Colon (tissue), 2 donors: Measurements from ENCODE around the gene DTX2.
"Not testable (repeated sequence)": the region's sequence is repeated elsewhere in the genome, so short reads cannot be mapped to it uniquely, and the experiment has no call there.

Experiments used
- FAIRE-seq: peaks from 2 replicates; lab custom pipeline; 2012; peaks lifted over from hg19 to GRCh38; lab: Jason Lieb, UNC
- donor health status: control.
- donor health status: control.

DTX2 gene

DNA sequence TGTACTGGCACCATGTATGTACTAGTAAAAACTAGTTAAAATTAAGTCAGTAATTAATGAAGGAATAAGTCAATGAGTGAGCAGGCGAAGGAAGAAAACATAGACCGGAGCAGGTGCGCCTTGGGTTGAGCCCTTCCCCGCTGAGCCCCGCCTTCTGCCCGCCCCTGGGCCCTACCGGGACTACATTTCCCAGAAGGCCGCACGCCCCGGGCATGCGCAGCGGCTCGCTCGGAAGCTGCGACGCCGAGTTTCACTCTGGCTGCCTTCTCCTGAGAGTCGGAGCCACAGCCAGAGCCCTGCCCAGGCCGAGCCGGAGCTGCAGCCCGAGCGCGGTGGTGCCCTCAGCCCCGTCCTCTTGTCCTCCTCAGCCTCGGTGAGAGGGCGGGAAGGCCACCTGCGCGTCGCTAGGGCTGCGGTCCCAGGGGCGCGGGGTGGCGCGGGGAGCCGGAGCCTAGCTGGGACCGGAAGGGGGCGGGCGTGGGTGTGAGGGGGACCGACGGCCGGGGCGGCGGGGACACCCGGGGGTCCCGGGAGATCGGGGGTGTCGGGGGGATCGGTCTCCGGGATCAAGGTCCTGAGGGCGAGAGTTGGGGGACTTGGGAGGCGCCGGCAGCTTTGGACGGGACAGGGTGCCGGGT, at the start of gene DTX2:
TSS of gene DTX2 (plus strand) at position 246 of the 638 bp plus-strand sequence. CDS start 18,801 bp downstream, outside the sequence.
- not testable (repeated sequence) for FAIRE-seq

DNA sequence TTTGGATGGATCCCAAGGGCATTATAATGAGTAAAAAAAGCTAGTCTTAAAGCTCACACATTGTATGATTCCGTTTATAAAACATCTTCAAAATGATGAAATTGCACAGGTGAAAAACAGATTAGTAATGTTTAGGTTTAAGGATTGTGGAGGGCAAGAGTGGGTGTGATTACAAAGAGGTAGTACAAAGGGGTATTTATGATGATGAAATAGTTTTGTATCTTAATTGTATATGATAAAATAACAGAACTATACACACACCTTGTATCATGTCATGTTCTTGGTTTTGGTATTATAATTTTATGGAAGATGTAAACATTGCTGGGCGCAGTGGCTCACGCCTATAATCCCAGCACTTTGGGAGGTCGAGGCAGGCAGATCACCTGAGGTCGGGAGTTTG, 49.3 kb upstream of the DTX2 start:
- FAIRE-seq = no peak

GRCh38 chr7:76417654-76418310, 43.7 kb upstream of the DTX2 start:
- not testable (repeated sequence) for FAIRE-seq

DNA sequence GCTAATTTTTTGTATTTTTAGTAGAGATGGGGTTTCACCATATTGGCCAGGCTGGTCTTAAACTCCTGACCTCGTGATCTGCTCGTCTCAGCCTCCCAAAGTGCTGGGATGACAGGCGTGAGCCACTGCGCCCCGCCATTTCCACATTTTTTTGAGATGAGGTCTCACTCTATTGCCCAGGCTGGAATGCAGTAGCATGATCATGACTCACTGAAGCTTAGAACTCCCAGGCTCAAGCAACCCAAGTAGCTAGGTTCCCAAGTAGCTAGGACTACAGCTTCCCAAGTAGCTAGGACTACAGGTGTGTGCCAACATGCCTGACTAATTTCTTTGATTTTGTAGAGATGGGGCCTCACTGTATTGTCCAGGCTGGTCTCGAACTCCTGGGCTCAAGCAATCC, 40.4 kb upstream of the DTX2 start:
- not testable (repeated sequence) for FAIRE-seq

GRCh38 chr7:76423666-76424412, 37.7 kb upstream of the DTX2 start:
- no peak for FAIRE-seq

GRCh38 chr7:76424413-76425111, 36.9 kb upstream of the DTX2 start, which contains the start of gene ZP3:
ZP3 (plus strand) TSS chr7:76424950; CDS start chr7:76424965, 15 bp downstream.
- no peak for FAIRE-seq

- FAIRE-seq = no peak
Measured at GRCh38 chr7:76425156-76425555, 36.4 kb upstream of the DTX2 start.

DNA sequence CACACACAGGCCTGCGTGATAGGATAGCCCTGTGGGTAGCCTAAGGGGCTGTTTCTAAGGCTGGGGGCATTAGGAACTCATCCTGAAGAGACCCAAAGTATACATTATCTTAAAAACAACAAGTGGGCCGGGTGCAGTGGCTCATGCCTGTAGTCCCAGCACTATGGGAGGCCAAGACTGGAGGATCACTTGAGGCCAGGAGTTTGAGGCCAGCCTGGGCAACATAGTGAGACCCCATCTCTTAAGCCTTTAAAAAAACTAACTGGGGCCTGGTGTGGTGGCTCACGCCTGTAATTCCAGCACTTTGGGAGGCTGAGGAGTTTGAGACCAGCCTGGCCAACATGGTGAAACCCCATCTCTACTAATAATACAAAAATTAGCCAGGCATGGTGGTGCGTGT, 36.0 kb upstream of the DTX2 start:
- not testable (repeated sequence) for FAIRE-seq

DNA sequence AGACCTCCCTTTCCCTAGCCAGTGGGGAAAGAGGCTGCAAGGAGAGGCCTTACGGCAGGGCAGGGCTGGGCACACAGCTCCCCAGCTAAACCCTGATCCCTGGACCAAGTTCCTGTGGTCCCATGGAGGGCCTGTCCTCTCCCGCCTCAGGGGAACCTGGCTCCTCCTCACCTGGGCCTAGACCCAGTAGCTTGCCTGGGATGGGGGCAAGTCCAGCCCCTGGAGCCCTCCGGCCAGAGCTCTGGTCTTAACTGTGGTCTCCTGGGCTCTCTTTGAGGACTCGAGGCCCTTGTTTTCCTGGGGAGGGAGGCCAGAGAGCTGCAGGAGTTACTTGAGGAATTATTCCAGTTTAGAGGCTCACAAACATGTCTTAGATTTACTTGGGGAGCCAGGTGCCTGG, 35.3 kb upstream of the DTX2 start:
- no peak for FAIRE-seq

- no peak for FAIRE-seq
Measured at GRCh38 chr7:76427635-76428034, 33.9 kb upstream of the DTX2 start.

GRCh38 chr7:76428149-76428823, 33.2 kb upstream of the DTX2 start:
- no peak for FAIRE-seq

DNA sequence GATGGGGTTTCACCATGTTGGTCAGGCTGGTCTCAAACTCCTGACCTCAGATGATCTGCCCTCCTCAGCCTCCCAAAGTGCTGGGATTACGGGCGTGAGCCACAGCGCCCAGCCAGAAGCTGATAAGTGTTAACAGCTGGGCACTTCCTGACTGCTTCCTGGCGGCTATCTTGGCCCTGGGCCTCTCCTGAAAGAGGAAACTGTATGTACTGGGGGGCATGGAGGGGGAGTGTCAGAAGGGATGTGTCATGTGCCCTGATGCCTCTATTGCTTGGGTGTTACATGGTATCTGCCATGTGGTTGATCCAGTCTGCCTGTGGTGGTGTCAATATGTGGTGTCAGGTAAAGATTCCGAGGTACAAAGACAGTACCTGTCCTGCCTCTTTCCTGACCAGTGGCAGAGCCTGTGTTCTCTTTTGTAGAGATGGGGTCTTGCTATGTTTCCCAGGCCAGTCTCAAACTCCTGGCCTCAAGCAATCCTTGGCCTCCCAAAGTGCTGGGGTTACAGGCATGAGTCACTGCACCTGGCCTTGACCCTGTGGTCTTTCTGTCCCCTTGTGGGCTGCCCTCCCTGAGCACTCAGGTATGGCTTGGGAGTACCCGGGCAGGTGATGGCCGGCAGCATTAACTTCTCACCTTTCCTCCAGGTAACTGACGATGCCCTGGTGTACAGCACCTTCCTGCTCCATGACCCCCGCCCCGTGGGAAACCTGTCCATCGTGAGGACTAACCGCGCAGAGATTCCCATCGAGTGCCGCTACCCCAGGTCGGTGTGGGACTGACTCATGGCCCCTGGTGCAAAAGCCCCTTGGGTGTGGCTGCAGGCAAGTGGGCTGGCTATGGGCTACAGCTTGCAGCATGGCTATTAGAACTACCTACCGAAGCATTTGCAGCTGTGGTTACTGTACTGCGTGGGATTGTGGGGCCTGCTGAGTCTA, 32.4 kb upstream of the DTX2 start:
- no peak for FAIRE-seq

GRCh38 chr7:76430211-76430610, 31.3 kb upstream of the DTX2 start:
- no peak for FAIRE-seq

DNA sequence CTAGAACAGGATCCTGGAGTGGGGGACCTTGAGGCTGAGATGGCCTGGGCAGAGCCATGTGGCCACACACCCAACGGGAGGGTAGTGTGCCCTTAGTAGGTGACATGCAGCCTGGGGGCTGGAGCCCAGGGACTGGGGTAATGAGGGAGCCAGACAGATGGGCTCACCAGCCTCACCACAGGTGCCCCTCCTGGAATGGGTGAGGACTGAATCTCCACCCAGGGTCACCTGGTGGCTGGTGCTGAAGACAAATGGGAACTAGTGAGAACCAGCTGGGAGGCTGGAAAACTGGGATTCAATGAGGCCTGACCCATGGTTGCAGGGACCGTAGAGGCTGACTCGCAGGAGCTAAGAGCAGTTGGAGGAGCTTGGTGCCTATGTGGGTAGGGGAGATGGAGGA, 30.7 kb upstream of the DTX2 start:
- no peak for FAIRE-seq

GRCh38 chr7:76437873-76438272, 23.6 kb upstream of the DTX2 start:
- not testable (repeated sequence) for FAIRE-seq

GRCh38 chr7:76439120-76439888, 22.2 kb upstream of the DTX2 start:
- FAIRE-seq = not testable (repeated sequence)

GRCh38 chr7:76440404-76440803, 21.1 kb upstream of the DTX2 start:
- FAIRE-seq = not testable (repeated sequence)

GRCh38 chr7:76441792-76442191, 19.7 kb upstream of the DTX2 start:
- FAIRE-seq = not testable (repeated sequence)

GRCh38 chr7:76442664-76443446, 18.7 kb upstream of the DTX2 start:
- FAIRE-seq = not testable (repeated sequence)
